Activated T-cell treated with anti-CD3 and anti-CD28 coated beads, Interleukin-2, amount 50 U/mL, for 1 hour (primary cell): Measurements from ENCODE around the gene PSME3IP1.
"Not testable (repeated sequence)": the region's sequence is repeated elsewhere in the genome, so short reads cannot be mapped to it uniquely, and the experiment has no call there.

ENCODE experiments used
- DNase-seq: peaks from one replicate; pipeline ENCODE4 v3.0.0-alpha.2; 2020

PSME3IP1 gene

DNA sequence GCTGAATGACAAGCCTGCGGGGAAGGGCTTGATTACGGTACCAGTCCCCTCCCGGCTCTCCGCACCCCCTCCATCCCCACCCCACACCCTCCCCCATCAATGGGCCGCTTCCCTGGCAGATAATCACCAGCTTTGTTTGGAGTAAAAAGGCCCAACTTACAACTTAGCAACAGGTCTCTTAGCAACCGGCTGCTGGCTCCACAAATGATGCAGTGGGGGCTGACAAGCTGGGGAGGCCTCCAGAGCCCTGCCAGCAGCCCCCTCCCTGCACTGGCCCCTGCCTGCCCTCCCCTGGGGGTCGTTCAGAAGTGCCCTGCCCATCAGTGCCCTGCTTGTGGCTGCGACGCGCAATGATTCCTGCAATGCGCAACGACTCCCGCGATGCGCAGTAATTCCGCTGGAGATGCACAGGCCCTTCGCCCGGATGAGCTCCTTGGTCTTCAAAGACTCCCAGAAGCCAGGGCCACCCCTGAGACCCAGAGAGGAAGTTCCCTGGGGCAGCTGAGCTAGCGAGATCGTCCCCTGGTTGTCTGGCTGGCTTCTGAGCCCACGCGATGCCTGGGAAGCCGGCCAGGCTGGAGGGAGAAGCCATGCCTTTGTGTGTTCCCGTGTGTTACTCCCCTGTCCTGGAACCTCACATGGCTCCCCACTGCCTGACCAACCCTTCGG lies 70.2 kb downstream of the PSME3IP1 start:
- DNase-seq = no peak

GRCh38 chr16:57115168-57115513 lies 70.7 kb downstream of the PSME3IP1 start:
- no peak for DNase-seq

GRCh38 chr16:57113664-57114063 lies 72.2 kb downstream of the PSME3IP1 start:
- DNase-seq = no peak

DNA sequence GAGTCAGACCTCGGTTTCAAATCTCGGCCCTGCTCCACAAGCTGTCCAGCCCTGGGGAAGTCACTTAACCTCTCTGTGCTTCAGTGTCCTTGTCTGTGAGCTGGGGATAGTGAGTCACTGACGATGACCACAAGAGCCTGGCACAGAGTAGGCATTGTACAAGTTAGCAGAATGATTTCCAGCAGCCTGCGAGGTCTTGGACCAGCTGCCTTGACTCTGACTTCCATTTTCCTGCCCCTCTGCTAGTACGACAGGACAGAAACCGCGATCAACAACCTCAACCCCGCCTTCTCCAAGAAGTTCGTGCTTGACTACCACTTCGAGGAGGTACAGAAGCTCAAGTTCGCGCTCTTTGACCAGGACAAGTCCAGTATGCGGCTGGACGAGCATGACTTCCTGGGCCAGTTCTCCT lies 72.8 kb downstream of the PSME3IP1 start:
- DNase-seq = no peak

- no peak for DNase-seq
These were observed 73.3 kb downstream of the PSME3IP1 start for GRCh38 chr16:57112403-57113041.

GRCh38 chr16:57111420-57111819 lies 74.4 kb downstream of the PSME3IP1 start:
- no peak for DNase-seq

GRCh38 chr16:57110937-57111336 lies 74.9 kb downstream of the PSME3IP1 start:
- DNase-seq = no peak

GRCh38 chr16:57109259-57110105 lies 76.4 kb downstream of the PSME3IP1 start:
- DNase-seq = not testable (repeated sequence)

DNA sequence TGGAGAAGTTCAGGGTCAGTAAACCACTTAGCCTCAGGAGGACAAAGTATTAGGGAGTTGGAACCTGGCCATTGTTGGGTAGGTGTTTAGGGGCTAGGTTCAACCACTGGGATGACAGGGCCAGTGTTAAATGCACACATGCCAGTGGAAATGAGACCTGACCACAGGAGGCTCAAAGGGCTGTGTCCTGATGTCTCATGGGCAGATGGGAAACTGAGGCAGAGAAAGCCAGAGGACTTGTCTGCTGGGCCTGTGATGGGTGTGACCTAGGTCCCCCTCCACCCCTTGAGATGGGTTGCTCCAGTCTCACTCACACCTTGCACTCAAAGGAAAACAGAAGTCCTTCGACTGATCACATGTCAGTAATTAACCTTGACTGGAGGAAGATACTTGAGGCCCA lies 77.4 kb downstream of the PSME3IP1 start:
- no peak for DNase-seq

GRCh38 chr16:57107321-57107922 lies 78.4 kb downstream of the PSME3IP1 start:
- DNase-seq = no peak

GRCh38 chr16:57106767-57107166 lies 79.1 kb downstream of the PSME3IP1 start:
- DNase-seq = no peak

DNA sequence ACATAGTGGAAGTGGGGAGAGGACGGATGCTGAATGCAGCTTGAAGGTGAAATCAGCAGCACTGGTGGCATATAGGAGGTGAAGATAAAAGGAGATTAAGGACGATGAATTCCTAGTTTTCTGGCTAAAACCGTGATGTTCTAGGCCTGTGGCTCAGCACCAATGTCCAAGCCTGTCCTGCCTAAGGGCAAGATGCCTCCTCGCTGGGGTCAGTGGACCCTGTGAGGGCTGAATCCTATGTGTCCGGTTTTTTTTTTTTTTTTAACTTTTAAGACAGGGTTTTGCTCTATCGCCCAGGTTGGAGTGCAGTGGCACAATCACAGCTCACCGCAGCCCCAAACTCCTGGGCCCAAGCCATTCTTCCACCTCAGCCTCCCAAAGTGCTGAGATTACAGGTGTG lies 80.7 kb downstream of the PSME3IP1 start:
- no peak for DNase-seq

GRCh38 chr16:57104706-57105105 lies 81.1 kb downstream of the PSME3IP1 start:
- DNase-seq = no peak

DNA sequence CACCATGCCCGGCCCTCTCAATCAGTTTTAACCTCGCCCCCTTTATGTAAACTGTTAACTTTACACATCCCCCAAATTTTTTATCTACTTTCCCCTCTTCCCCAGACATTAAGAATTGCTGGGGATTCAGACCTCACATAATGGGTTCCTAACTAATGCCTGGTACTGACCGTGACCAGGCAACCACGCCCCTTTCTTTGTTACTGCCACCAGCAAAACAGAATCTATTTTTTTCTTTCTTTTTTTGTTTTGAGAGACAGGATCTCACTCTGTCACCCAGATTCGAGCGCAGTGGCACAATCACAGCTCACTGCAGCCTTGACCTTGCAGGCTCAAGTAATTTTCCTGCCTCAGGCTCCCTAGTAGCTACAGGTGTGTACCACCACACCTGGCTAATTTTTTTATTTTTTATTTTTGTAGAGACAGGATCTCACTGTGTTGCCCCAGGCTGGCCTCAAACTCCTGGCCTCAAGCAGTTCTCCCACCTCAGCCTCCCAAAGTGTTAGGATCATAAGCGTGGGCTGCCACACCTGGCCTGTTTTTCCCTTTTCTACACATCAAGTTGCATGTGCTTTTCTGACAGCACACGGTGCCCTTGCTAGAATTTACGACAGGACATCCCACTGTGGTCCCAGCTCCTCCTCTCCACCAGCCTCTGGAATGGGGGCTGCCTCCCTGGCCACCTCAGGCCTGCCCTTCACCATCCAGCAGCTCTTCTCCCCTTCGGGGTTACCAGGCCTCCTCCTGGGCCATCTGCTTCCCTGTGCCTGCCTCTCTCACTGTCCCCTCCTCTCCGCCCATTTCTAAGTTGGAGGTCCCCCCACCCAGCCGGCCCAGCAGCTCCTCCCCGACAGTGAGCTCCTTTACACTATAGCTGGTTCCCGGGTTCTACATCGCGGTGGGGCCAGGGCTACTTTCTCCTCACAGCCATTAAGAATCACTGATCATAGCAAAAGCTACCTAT lies 82.7 kb downstream of the PSME3IP1 start:
- no peak for DNase-seq
